ENCODE data around the gene ACR.

Gene ACR

GRCh38 chr22:50717709-50718351 lies 20.2 kb upstream of the ACR start:
- DNase-seq (ENCODE audit: low spot score): no peak

- no peak for DNase-seq (ENCODE audit: low spot score)
Measured at GRCh38 chr22:50718352-50718709, 19.7 kb upstream of the ACR start.

DNA sequence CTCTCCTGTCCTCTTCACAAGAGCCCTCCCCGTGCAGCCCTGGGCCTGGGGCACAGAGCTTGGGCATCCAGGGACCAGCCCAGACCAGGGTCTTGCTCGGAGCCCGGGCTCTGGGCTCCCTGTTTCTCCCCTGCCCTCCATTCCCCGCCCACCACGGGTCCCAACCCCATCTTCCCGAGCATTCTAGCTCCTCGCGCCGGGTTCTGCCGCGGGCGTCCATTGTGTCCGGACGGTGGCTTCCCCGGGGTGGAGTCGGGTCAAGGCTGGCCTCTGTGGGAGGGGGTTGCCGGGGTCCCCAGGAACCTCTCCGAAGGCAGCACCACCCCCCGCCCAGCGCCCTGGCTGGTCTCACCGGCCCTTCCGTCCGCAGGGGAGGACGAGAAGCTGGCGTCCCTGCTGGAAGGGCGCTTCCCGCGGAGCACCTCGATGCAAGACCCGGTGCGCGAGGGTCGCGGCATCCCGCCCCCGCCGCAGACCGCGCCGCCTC lies 18.1 kb upstream of the ACR start:
- no peak for DNase-seq (ENCODE audit: low spot score)

DNA sequence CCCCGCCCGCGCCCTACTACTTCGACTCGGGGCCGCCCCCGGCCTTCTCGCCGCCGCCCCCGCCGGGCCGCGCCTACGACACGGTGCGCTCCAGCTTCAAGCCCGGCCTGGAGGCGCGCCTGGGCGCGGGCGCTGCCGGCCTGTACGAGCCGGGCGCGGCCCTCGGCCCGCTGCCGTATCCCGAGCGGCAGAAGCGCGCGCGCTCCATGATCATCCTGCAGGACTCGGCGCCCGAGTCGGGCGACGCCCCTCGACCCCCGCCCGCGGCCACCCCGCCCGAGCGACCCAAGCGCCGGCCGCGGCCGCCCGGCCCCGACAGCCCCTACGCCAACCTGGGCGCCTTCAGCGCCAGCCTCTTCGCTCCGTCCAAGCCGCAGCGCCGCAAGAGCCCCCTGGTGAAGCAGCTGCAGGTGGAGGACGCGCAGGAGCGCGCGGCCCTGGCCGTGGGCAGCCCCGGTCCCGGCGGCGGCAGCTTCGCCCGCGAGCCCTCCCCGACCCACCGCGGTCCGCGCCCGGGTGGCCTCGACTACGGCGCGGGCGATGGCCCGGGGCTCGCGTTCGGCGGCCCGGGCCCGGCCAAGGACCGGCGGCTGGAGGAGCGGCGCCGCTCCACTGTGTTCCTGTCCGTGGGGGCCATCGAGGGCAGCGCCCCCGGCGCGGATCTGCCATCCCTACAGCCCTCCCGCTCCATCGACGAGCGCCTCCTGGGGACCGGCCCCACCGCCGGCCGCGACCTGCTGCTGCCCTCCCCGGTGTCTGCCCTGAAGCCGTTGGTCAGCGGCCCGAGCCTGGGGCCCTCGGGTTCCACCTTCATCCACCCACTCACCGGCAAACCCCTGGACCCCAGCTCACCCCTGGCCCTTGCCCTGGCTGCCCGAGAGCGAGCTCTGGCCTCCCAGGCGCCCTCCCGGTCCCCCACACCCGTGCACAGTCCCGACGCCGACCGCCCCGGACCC lies 17.4 kb upstream of the ACR start:
- no peak for DNase-seq (ENCODE audit: low spot score)

GRCh38 chr22:50721257-50721844 lies 16.7 kb upstream of the ACR start:
- no peak for DNase-seq (ENCODE audit: low spot score)

DNA sequence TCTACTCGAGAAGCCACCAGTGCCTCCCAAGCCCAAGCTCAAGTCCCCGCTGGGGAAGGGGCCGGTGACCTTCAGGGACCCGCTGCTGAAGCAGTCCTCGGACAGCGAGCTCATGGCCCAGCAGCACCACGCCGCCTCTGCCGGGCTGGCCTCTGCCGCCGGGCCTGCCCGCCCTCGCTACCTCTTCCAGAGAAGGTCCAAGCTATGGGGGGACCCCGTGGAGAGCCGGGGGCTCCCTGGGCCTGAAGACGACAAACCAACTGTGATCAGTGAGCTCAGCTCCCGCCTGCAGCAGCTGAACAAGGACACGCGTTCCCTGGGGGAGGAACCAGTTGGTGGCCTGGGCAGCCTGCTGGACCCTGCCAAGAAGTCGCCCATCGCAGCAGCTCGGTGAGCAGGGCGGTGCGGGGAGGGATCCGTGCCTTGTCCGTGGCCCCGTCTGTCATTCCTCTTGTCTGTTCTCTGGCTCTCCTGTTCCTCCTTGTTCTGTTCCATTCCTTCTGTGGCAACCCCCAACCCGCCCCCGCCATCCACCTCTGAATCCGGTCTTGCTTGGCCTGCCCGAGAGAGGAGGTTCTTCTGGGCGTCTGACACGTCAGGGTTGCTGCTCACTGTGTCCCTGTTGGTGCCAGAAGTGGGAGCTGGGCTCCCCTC lies 15.8 kb upstream of the ACR start:
- DNase-seq (ENCODE audit: low spot score): no peak

GRCh38 chr22:50722716-50723428 lies 15.1 kb upstream of the ACR start:
- no peak for DNase-seq (ENCODE audit: low spot score)

GRCh38 chr22:50723991-50724390 lies 14.0 kb upstream of the ACR start:
- no peak for DNase-seq (ENCODE audit: low spot score)

DNA sequence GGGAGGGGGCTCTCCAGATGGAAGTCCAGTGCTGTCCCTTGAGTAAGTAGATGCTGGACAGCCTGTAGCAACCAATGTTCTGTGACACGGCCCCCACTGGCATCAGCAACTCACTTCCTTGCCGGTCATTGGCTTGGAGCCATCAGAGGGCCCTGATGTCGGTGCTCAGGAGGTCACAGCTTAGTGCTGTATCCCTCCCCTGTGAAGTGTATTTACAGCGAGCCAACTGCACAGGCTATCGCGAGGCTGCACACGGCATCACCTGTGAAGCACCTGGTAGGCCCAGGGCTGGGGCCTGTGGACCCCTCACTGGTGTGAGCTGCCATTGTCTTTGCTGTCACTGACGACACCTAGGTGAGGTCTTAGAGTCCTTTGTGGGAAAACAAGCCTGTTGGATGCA lies 13.4 kb upstream of the ACR start:
- DNase-seq (ENCODE audit: low spot score): no peak

GRCh38 chr22:50725597-50725996 lies 12.4 kb upstream of the ACR start:
- DNase-seq (ENCODE audit: low spot score): no peak

GRCh38 chr22:50726643-50727340 lies 11.2 kb upstream of the ACR start:
- DNase-seq (ENCODE audit: low spot score): no peak

GRCh38 chr22:50727678-50728522 lies 10.1 kb upstream of the ACR start:
- DNase-seq (ENCODE audit: low spot score): no peak

DNA sequence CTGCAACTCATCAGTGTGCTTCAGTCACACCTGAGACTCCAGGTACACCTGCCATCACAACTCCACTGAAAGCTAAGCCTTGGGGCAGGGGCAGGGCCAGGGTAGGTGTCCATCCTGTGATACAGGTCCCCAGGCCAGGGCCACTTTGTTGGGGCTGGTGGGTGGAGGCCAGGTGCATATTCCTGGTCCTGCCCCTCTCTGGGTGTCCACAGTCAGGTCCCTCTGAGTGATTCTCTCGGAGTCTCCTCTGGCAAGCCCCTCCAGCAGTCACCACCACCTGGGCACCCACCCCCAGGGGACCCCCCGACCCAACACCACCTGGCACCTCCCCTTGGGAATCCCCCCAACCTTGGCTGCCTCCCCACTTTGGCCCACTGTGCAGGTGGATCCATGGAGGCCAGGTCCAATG lies 9.5 kb upstream of the ACR start:
- DNase-seq (ENCODE audit: low spot score): no peak

GRCh38 chr22:50729391-50730012 lies 8.5 kb upstream of the ACR start:
- no peak for DNase-seq (ENCODE audit: low spot score)

DNA sequence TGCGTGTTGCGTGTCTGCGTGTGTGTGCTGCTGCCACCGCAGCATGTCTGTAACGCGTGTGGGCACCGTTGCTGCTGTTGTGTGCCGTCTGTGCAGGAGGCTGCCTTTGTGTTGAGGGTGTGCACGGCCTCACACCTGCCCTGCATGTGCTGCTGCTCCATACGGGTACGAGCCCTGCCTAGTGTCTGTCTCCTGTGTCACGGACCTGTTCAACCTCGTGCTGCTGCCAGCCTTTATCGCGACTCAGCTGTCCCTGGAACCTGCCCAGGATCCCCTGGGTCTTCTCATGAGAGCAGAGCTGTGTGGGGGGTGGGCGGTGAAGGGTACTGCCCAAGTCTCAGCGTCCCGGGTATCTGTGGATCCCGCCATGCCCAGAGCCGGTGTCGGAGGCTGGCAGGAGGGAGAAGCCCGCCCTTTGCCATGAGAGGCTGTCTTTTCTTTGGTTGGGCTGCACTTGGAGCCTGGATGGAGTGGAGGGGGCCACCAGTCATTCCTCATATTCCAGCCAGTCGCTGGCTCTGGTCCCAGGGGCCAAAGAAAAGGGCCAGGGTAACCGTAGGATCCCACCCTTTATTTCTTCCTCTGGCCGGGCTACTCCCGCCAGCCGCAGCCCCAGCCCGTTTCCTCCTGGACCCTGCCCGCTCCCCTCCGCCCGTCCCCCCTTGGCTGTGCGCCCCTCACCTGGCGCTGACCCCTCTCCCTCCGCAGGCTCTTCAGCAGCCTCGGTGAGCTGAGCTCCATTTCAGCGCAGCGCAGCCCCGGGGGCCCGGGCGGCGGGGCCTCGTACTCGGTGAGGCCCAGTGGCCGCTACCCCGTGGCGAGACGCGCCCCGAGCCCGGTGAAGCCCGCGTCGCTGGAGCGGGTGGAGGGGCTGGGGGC lies 7.8 kb upstream of the ACR start:
- DNase-seq (ENCODE audit: low spot score): no peak

GRCh38 chr22:50730941-50731661 lies 6.9 kb upstream of the ACR start:
- DNase-seq (ENCODE audit: low spot score): no peak

- peak; percentile 91 for DNase-seq (ENCODE audit: low spot score)
Measured at GRCh38 chr22:50731811-50732624, 6.0 kb upstream of the ACR start.

All from D341Med (cell line).